ENCODE data around the gene MAGI3.

DNA sequence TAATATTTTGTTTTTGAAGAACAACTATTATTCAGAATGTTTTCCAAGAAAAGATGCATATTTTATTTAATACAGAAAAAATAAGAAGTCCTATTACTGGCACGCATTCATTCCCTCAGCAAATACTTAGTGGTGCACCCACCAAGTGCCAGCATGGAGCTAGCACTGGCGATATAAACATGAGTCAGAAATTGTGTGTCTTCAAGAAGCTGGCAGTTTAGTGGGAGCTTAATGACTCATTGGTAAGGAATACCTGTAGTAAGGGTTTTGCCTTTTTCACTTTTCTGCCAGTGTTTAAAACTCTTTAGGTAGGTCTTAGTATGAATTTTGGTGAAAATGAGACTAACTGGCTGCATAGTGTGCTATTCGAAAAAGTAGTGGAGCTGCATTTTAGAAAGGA is 6.3 kb downstream of the MAGI3 start:
- TF ChIP-seq MYC (IDR thresholded peaks at IDR 0.05; ENCODE audit: low read depth, low read length) (no peak), POLR2A (IDR thresholded peaks at IDR 0.05; ENCODE audit: extremely low read depth, insufficient read length) (no peak)
- TF ChIP-seq, protein P1, sequence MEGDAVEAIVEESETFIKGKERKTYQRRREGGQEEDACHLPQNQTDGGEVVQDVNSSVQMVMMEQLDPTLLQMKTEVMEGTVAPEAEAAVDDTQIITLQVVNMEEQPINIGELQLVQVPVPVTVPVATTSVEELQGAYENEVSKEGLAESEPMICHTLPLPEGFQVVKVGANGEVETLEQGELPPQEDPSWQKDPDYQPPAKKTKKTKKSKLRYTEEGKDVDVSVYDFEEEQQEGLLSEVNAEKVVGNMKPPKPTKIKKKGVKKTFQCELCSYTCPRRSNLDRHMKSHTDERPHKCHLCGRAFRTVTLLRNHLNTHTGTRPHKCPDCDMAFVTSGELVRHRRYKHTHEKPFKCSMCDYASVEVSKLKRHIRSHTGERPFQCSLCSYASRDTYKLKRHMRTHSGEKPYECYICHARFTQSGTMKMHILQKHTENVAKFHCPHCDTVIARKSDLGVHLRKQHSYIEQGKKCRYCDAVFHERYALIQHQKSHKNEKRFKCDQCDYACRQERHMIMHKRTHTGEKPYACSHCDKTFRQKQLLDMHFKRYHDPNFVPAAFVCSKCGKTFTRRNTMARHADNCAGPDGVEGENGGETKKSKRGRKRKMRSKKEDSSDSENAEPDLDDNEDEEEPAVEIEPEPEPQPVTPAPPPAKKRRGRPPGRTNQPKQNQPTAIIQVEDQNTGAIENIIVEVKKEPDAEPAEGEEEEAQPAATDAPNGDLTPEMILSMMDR (IDR thresholded peaks at IDR 0.05; ENCODE audit: low read depth, low read length), result no peak
- TF ChIP-seq, protein P2, sequence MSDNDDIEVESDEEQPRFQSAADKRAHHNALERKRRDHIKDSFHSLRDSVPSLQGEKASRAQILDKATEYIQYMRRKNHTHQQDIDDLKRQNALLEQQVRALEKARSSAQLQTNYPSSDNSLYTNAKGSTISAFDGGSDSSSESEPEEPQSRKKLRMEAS (IDR thresholded peaks at IDR 0.05; ENCODE audit: low read depth, low read length), result no peak
